Progenitor cell of endocrine pancreas (in vitro differentiated cells): Measurements from ENCODE around the gene WARS2. TPM values are rescaled to one million over a fixed set of nuclear protein-coding genes. Genes with fewer than 3 reads are reported as not detected.
"Not testable (repeated sequence)": the region's sequence is repeated elsewhere in the genome, so short reads cannot be mapped to it uniquely, and the experiment has no call there.

Source experiments
- DNase-seq: peaks from one replicate; pipeline ENCODE4 v3.0.0; 2021; ENCODE audit warnings: low spot score; ENCODE audit not compliant: unreplicated experiment
- H3K27ac Mint-ChIP-seq: 2 replicates; pipeline ENCODE4 v1.8.0; 2021; ENCODE audit warnings: mild to moderate bottlenecking, moderate library complexity, mixed read lengths
- H3K27me3 Mint-ChIP-seq: 2 replicates; pipeline ENCODE4 v1.8.0; 2021; ENCODE audit warnings: mixed read lengths
- H3K36me3 Mint-ChIP-seq: 2 replicates; pipeline ENCODE4 v1.8.0; 2022; ENCODE audit warnings: mixed read lengths; ENCODE audit not compliant: insufficient read depth
- H3K4me1 Mint-ChIP-seq: 2 replicates; pipeline ENCODE4 v1.8.0; 2021; ENCODE audit warnings: low read depth, mixed read lengths
- H3K4me3 Mint-ChIP-seq: 2 replicates; pipeline ENCODE4 v1.8.0; 2021; ENCODE audit warnings: low read depth, mild to moderate bottlenecking, moderate library complexity, mixed read lengths
- H3K9me3 Mint-ChIP-seq: 2 replicates; pipeline ENCODE4 v1.8.0; 2021; ENCODE audit warnings: low read depth, mixed read lengths
- total RNA-seq: library from RNA; stranded (reverse); gene quantifications from 2 replicates; pipeline ENCODE4 v1.2.1, GENCODE V29; 2021
- TF ChIP-seq, protein P1 (sequence below): fragments of 200-600 bp; sonication (generic); IDR thresholded peaks from one replicate; pipeline ENCODE4 v1.5.0; 2021; ENCODE audit warnings: antibody characterized with exemption, mild to moderate bottlenecking; ENCODE audit not compliant: unreplicated experiment

WARS2 gene
- total RNA-seq, 1 donor from 2014 or later, result 14.8 TPM

DNA sequence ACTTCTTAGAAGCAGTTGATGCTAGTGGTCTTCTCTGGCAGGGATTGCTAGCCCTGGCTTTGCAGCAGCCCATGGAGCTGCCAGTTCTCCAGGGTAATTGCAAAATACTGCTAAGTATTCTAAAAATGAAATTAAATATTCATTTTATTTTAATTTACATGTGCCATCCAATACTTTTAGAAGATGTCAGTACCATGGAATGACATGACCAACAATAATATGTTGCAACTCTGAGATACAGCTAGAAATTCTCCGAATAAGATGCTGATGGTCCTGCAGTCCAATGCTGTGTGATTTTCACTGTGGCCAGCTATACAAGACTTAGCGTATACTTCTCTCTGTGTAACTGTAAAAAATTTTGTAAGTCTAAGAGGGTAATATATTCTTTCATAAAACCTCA is 20.0 kb upstream of the WARS2 start:
- Mint-ChIP-seq H3K9me3 (peaks cover 4% of the 10 kb centered on the region), H3K4me1 (no peaks in the 10 kb centered on the region), H3K27ac (no peak overlapping the region), H3K4me3 (no peak overlapping the region), H3K36me3 (peaks cover 29% of the 10 kb centered on the region), H3K27me3 (no peaks in the 10 kb centered on the region)
- TF ChIP-seq, protein P1, sequence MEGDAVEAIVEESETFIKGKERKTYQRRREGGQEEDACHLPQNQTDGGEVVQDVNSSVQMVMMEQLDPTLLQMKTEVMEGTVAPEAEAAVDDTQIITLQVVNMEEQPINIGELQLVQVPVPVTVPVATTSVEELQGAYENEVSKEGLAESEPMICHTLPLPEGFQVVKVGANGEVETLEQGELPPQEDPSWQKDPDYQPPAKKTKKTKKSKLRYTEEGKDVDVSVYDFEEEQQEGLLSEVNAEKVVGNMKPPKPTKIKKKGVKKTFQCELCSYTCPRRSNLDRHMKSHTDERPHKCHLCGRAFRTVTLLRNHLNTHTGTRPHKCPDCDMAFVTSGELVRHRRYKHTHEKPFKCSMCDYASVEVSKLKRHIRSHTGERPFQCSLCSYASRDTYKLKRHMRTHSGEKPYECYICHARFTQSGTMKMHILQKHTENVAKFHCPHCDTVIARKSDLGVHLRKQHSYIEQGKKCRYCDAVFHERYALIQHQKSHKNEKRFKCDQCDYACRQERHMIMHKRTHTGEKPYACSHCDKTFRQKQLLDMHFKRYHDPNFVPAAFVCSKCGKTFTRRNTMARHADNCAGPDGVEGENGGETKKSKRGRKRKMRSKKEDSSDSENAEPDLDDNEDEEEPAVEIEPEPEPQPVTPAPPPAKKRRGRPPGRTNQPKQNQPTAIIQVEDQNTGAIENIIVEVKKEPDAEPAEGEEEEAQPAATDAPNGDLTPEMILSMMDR, result no peak
- no peak for DNase-seq

- Mint-ChIP-seq H3K4me1 (no peaks in the 10 kb centered on the region), H3K36me3 (peaks cover 32% of the 10 kb centered on the region), H3K9me3 (peaks cover 6% of the 10 kb centered on the region), H3K27me3 (no peaks in the 10 kb centered on the region), H3K4me3 (no peak overlapping the region), H3K27ac (no peak overlapping the region)
- TF ChIP-seq, protein P1, result no peak
- DNase-seq, result no peak
These were observed 19.5 kb upstream of the WARS2 start for GRCh38 chr1:119159966-119160365.

- Mint-ChIP-seq H3K4me3 (no peak overlapping the region), H3K36me3 (peaks cover 33% of the 10 kb centered on the region), H3K9me3 (peaks cover 7% of the 10 kb centered on the region), H3K4me1 (no peaks in the 10 kb centered on the region), H3K27me3 (no peaks in the 10 kb centered on the region), H3K27ac (no peak overlapping the region)
- TF ChIP-seq, protein P1, result no peak
- DNase-seq, result no peak
These were observed 18.7 kb upstream of the WARS2 start for GRCh38 chr1:119159111-119159510.

GRCh38 chr1:119156761-119157160 is 16.3 kb upstream of the WARS2 start:
- DNase-seq, H3K4me1 Mint-ChIP-seq, H3K27me3 Mint-ChIP-seq, H3K4me3 Mint-ChIP-seq, H3K27ac Mint-ChIP-seq, H3K9me3 Mint-ChIP-seq: not testable (repeated sequence)
- peaks cover 42% of the 10 kb centered on the region for H3K36me3 Mint-ChIP-seq

- H3K4me3 Mint-ChIP-seq, DNase-seq, H3K27me3 Mint-ChIP-seq, H3K9me3 Mint-ChIP-seq, H3K4me1 Mint-ChIP-seq, H3K27ac Mint-ChIP-seq: not testable (repeated sequence)
- peaks cover 51% of the 10 kb centered on the region for H3K36me3 Mint-ChIP-seq
These were observed 14.6 kb upstream of the WARS2 start for GRCh38 chr1:119155069-119155468.

GRCh38 chr1:119150150-119150549 is 9.7 kb upstream of the WARS2 start:
- Mint-ChIP-seq H3K36me3 (peaks cover 25% of the 10 kb centered on the region), H3K27me3 (no peaks in the 10 kb centered on the region), H3K4me3 (no peak overlapping the region), H3K4me1 (no peaks in the 10 kb centered on the region), H3K9me3 (peaks cover 2% of the 10 kb centered on the region), H3K27ac (no peak overlapping the region)
- no peak for DNase-seq
- TF ChIP-seq, protein P1, result no peak
